Lung (tissue), 12 donors: ENCODE results near the gene ARPIN. TPM values are rescaled to one million over a fixed set of nuclear protein-coding genes. Genes with fewer than 3 reads are reported as not detected.

ENCODE experiments used
- ATAC-seq: fragments of 200-7000 bp; cut with Tn5 transposase; one replicate; pipeline ENCODE4 v1.9.1; 2020; ENCODE audit warnings: moderate number of reproducible peaks; ENCODE audit not compliant: insufficient read depth, low FRiP score
- DNase-seq, 3 donors: peaks; one replicate each; pipeline ENCODE4 v3.0.0-alpha.2; 2013 to 2017
- H3K27ac ChIP-seq, 2 donors: one replicate each; pipeline ENCODE4 v1.5.1; 2013; ENCODE audit warnings: mild to moderate bottlenecking in 2 of 2, moderate library complexity in 2 of 2, control low read depth in 1 of 2, inconsistent platforms in 1 of 2, low read depth in 1 of 2, low read length in 1 of 2
- H3K27me3 ChIP-seq, 3 donors: one replicate each; pipeline ENCODE4 v1.5.1; 2013; ENCODE audit warnings: low read length in 2 of 3; ENCODE audit not compliant: control insufficient read depth in 3 of 3, insufficient read depth in 3 of 3
- H3K36me3 ChIP-seq, 4 donors: one replicate each; pipeline ENCODE4 v1.5.1; 2013; ENCODE audit warnings: low read length in 4 of 4, mild to moderate bottlenecking in 1 of 4, moderate library complexity in 1 of 4; ENCODE audit not compliant: control insufficient read depth in 4 of 4, insufficient read depth in 4 of 4
- H3K4me1 ChIP-seq, 5 donors: one replicate each; pipeline ENCODE4 v1.5.1; 2013; ENCODE audit warnings: low read length in 5 of 5, mild to moderate bottlenecking in 2 of 5, moderate library complexity in 1 of 5; ENCODE audit not compliant: control insufficient read depth in 5 of 5, insufficient read depth in 5 of 5
- H3K4me3 ChIP-seq: one replicate; pipeline ENCODE4 v1.5.1; 2013; ENCODE audit warnings: mild to moderate bottlenecking, control low read depth, moderate library complexity
- H3K9ac ChIP-seq, 2 donors: one replicate each; pipeline ENCODE4 v1.5.1; 2013; ENCODE audit warnings: low read length in 2 of 2, control low read depth in 1 of 2; ENCODE audit not compliant: insufficient read depth in 1 of 2
- H3K9me3 ChIP-seq, 4 donors: one replicate each; pipeline ENCODE4 v1.5.1; 2013; ENCODE audit warnings: low read length in 3 of 4, mild to moderate bottlenecking in 1 of 4, moderate library complexity in 1 of 4; ENCODE audit not compliant: control insufficient read depth in 4 of 4, insufficient read depth in 3 of 4
- WGBS, 2 donors: extraction: QIAGEN DNeasy Blood & Tissue Kit; methylation state at CpG; one replicate each; pipeline ENCODE4 v1.1.7; 2013; 5-methylcytosine and 5-hydroxymethylcytosine counted together
- polyA plus RNA-seq, 2 donors: library from polyadenylated mRNA; stranded (reverse); fragments of 200-250 nt; gene quantifications; one replicate each; pipeline ENCODE4 v1.2.1, GENCODE V29; 2013
- total RNA-seq, 2 donors: library from RNA; depleted of rRNA in 1 of 2; stranded (reverse); fragments of >200 nt in 1 of 2; gene quantifications; one replicate each; pipeline ENCODE4 v1.2.1, GENCODE V29; 2014 to 2021
- TF ChIP-seq, protein P1 (sequence below): IDR thresholded peaks from 2 replicates; pipeline ENCODE4 v1.5.1; 2012; ENCODE audit warnings: mild to moderate bottlenecking; ENCODE audit errors: control extremely low read depth, extremely low read depth
- donor health status: control.
- donor health status: control.
- donor health status: Bipolar disorder and iron deficiency.
- donor health status: healthy.
- donor health status: DM: yes; HTN: yes; CAD: no.

The ARPIN gene
- total and polyA plus RNA-seq, 4 donors = 9.0 to 28.5 (median 18.7) TPM

DNA sequence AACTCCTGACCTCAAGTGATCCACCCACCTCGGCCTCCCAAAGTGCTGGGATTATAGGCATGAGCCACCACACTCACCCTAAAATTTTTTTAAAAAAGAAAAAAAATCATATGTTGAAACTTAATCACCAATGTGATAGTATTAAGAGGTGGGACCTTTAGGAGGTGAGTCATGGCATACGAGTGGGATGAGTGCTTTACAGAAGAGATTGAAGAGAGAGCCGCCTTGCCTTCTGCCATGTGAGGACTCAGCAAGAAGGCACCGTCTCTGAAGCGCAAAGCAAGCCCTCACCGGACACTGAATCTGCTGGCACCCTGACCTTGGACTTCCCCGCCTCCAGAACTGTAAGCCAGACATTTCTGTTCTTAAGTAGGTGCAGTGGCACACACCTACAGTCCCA lies 5.5 kb downstream of the ARPIN start:
- Histone ChIP-seq H3K27ac (no peak overlapping the region), H3K36me3 (peaks cover 6 to 33% (median 20%) of the 10 kb centered on the region in 4 donors), H3K9ac (no peak overlapping the region), H3K4me1 (peaks cover 0 to 6% (median 0%) of the 10 kb centered on the region in 5 donors), H3K9me3 (no peaks in the 10 kb centered on the region), H3K4me3 (no peak overlapping the region), H3K27me3 (no peaks in the 10 kb centered on the region)
- TF ChIP-seq, protein P1, sequence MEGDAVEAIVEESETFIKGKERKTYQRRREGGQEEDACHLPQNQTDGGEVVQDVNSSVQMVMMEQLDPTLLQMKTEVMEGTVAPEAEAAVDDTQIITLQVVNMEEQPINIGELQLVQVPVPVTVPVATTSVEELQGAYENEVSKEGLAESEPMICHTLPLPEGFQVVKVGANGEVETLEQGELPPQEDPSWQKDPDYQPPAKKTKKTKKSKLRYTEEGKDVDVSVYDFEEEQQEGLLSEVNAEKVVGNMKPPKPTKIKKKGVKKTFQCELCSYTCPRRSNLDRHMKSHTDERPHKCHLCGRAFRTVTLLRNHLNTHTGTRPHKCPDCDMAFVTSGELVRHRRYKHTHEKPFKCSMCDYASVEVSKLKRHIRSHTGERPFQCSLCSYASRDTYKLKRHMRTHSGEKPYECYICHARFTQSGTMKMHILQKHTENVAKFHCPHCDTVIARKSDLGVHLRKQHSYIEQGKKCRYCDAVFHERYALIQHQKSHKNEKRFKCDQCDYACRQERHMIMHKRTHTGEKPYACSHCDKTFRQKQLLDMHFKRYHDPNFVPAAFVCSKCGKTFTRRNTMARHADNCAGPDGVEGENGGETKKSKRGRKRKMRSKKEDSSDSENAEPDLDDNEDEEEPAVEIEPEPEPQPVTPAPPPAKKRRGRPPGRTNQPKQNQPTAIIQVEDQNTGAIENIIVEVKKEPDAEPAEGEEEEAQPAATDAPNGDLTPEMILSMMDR = no peak
- WGBS, 2 donors = 92 to 97% methylated on average over 7 of the region's 7 CpGs
- ATAC-seq (no peak), DNase-seq (no peak)

DNA sequence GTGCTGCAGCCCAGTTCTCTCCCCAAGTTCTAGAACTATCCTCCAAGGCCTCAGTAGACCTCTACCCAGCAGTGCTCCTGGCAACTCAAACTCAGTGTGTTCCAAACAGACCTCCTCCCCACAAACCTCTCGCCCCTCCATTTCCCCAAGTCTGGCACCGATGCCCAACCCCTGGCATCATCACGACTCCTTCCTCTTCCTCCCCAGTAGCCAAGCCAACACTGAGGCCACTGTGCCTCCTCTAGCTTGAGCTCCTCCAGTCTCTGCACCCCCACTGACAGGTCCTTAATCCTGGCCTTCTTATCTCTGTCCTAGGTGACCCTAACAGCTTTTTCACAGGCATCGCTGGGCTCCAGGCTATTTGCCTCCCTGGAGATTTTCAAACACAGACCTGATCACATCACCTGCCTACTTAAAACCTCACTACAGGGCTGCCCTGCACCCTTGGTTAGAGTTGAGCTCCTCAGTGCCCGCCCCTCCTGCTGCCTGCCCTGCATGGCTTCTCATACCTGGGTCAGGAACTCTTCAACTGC lies 6.8 kb downstream of the ARPIN start:
- H3K27ac ChIP-seq = no peak overlapping the region
- peaks cover 6 to 44% (median 25%) of the 10 kb centered on the region in 4 donors for H3K36me3 ChIP-seq
- H3K9me3 ChIP-seq = no peaks in the 10 kb centered on the region
- TF ChIP-seq, protein P1 = no peak
- H3K9ac ChIP-seq = no peak overlapping the region
- DNase-seq (no peak), ATAC-seq (no peak)
- WGBS, 2 donors = 87 to 95% methylated on average over 5 of the region's 5 CpGs
- H3K27me3 ChIP-seq = no peaks in the 10 kb centered on the region
- no peak overlapping the region for H3K4me3 ChIP-seq
- H3K4me1 ChIP-seq = no peaks in the 10 kb centered on the region

DNA sequence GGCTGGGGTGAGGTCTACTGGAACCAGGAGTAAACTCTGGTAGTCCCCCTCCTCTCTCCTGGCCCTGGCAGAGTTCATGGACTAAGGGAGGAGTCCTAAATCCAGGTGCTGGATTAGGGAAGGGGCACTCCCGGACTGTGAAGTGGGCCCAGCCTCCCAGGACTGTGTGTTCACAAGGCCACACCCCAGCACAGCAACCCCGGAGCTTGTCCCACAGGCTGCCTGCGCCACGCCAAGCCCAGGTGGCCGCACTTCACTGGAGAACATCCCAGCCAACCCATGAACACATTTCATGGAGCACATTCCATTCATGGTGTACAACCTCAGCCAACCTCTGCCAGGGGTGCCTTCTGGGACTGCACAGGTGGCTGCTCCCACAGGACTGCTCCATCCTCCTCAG lies 8.2 kb downstream of the ARPIN start:
- DNase-seq = no peak

More for the DNA sequence above, 8.2 kb downstream of the ARPIN start:
- Histone ChIP-seq H3K27ac (peak overlapping the region in 1 of 2 donors; percentile 10), H3K27me3 (no peaks in the 10 kb centered on the region), H3K36me3 (peaks cover 6 to 42% (median 20%) of the 10 kb centered on the region in 4 donors), H3K4me3 (no peak overlapping the region), H3K9ac (no peak overlapping the region), H3K9me3 (peaks cover 0 to 1% (median 0%) of the 10 kb centered on the region in 4 donors), H3K4me1 (no peaks in the 10 kb centered on the region)
- 75 to 82% methylated on average over 5 of the region's 5 CpGs for WGBS, 2 donors
- TF ChIP-seq, protein P1 = no peak
- ATAC-seq = no peak
